CD4-positive, alpha-beta T cell treated with Interleukin-12 subunit alpha and Interleukin-12 subunit beta, for 1 hour (primary cell): ENCODE data around the gene BMAL2.

Experiments used
- DNase-seq: peaks from one replicate; pipeline ENCODE4 v3.0.0-alpha.2; 2020

Gene BMAL2, protein sequence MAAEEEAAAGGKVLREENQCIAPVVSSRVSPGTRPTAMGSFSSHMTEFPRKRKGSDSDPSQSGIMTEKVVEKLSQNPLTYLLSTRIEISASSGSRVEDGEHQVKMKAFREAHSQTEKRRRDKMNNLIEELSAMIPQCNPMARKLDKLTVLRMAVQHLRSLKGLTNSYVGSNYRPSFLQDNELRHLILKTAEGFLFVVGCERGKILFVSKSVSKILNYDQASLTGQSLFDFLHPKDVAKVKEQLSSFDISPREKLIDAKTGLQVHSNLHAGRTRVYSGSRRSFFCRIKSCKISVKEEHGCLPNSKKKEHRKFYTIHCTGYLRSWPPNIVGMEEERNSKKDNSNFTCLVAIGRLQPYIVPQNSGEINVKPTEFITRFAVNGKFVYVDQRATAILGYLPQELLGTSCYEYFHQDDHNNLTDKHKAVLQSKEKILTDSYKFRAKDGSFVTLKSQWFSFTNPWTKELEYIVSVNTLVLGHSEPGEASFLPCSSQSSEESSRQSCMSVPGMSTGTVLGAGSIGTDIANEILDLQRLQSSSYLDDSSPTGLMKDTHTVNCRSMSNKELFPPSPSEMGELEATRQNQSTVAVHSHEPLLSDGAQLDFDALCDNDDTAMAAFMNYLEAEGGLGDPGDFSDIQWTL

GRCh38 chr12:27332714-27333402 is at the start of gene BMAL2:
BMAL2 (plus strand) TSS chr12:27332836; CDS start chr12:27333073, 237 bp downstream.
- peak; percentile 17 for DNase-seq

DNA sequence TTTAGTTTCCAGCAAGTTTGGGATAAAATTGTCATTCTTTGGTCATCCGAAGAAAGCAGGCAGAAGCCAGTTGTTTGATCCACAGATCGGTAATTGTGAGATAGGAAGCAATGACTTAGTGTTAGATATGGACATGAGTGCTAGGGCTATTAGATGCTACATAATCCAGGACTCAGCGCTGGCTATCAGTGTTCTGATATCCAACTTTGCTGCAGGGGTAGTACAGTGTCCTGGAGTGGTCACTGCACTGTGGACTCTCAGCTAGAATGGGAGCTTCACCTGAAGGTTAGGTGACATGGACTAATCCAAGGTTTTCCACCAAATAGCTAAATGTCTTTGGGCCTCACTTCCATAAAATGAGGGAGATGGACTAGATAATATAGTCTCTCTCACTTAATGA is 48.6 kb upstream of the BMAL2 start:
- DNase-seq = no peak

DNA sequence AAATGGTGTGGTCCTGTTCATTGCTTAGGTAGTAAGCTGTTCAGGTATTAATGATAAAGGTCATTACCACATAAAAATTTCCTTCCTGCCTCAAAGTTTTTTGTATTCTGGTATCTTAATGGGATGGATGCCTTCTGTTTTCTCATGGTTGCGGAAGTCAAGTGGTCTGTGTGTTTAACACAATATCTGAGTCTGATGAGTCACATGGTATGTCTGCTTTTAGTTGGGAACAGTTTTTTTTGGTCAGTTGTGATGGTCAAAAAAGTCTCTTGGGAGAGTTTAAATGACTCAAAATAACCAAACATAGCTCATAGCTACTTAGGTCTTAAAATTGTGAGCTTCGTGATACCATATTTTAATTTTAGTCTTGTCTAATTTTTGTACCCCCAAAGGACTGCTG is 47.9 kb upstream of the BMAL2 start:
- no peak for DNase-seq

DNA sequence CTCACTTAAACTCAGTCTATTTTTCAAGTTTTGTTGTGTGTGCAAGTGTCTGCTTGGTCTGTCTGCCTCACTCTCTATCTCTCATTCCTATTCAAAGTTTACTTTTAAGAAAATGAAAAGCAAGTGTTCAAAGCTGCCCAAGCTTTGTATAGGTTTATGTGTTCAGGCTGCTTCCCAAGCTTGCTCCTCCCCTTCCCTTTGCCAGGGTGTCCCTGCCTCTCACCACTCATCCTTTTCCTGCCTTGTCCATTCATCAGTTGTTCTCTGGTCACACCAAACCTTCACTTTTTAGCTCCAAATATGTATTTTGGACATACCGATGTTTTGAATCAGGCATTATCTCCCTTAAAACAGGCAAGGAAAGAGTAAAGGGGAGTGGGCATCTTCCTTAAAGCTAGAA is 47.2 kb upstream of the BMAL2 start:
- DNase-seq = no peak

GRCh38 chr12:27289414-27289813 is 43.2 kb upstream of the BMAL2 start:
- DNase-seq = no peak

- no peak for DNase-seq
These were observed 42.0 kb upstream of the BMAL2 start for GRCh38 chr12:27290501-27291168.

GRCh38 chr12:27291862-27292261 is 40.8 kb upstream of the BMAL2 start:
- no peak for DNase-seq

DNA sequence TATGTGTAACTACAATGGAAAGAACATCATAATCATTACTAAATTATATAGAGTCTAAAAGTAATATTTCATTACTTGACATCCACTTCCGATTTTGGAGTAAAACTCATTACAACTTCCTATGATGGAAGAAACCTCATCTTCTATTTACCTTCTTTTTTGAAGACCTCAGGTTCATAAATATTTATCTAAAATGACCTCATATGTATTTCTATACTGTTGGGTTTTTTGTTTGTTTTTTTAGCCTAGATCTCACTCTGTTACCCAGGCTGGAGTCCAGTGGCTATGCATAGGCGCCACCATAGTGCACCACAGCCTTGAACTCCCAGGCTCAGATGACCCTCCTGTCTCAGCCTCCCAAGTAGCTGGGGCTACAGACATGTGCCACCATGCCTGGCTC is 39.9 kb upstream of the BMAL2 start:
- DNase-seq = no peak

- no peak for DNase-seq
These were observed 39.2 kb upstream of the BMAL2 start for GRCh38 chr12:27293463-27293862.

DNA sequence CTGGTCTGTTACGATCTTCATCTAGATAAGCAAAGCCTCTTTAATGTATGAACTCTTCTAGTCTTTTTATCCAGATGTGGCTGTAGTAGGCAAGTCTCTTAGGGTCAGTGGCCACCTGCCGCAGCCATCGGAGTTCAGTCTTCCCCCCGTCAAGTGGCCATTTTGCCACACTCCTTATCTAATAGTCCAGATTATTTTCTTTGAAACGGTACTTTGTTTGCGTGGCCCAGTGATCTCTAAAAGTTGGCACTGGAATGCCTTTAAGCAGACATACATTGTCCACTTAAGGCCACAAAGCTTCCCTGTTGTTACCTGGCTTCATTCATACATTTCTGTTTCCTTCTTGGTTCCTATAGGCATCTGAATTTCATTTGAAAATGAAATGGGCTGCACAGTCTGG is 36.0 kb upstream of the BMAL2 start:
- DNase-seq = no peak

- no peak for DNase-seq
These were observed 35.1 kb upstream of the BMAL2 start for GRCh38 chr12:27297566-27297965.

DNA sequence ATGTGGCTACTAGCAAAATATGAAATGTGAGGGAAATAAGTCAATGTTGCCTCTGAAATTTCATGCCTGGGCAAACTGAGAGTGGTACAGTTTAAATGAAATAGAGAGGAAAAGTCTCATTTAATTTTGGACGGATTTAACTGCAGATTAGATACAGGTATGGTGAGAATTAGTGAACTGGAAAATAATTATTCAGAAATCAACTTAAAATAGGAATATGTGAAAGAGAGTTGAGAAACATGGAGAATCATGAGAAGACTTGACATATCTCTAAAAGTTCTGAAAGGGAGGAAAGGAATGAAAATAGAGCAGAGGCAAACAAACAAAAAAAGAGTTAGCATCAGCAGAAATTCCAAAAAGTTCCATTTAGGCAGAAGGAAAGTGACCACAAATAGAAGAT is 33.5 kb upstream of the BMAL2 start:
- DNase-seq = no peak

DNA sequence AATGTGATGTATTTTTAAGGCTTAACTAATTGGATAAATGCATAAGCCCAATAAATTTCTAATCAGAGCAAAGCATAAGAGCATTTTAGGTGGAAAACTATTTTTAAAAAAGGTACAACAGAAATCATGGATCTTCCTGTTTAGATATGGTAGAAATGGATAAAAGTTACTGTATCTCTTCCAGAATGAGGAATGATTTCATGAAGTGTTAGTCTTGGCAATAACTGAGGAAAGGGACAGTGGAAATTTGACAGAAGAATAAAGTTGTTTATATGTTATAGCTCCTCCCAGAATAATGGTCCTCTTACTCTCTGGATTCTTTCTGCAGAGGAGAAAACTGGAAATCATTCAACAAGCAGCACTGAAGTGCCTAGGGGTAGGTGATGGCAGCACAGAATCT is 32.4 kb upstream of the BMAL2 start:
- DNase-seq = no peak

DNA sequence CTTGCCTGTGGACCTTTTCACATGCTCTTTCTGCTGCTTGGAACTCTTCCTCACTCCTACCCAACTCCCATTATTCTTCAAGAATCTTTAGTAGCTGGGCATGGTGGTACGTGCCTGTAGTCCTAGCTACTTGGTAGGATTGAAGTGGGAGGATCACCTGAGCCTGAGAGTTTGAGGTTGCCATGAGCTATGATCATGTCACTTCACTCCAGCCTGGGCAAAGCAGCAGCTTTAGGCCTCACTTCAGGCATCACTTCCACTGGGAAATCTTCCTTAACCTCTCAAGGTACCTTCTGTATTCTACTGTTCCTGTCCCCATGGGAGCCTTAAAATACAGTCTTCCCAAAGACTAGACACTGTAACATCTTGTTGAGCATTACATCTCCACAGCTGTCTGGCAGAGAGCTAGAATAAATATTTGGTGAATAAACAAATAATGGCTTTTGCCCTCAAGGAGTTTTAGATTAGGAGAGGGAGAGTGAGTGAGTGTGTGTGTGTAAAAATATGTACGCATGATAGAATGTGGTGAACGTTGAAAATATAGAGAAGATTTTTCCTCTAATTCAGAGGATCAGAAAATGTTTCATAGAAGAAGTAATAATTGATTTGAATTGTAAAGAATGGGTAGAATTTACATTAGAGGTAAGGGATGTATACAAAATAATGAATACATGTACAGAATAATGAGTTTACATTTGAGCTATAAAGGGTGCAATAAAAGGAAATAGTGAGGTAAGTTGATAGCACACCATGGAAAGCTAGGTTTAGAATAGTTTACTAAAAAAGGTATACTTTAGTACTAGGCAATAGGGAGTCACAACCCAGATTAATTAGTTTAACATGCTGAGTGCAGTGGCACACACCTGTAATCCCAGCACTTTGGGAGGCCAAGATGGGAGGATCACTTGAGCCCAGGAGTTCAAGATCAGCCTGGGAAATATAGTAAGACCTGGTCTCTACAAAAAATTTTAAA is 29.2 kb upstream of the BMAL2 start:
- no peak for DNase-seq

- DNase-seq = no peak
These were observed 27.8 kb upstream of the BMAL2 start for GRCh38 chr12:27304856-27305255.

GRCh38 chr12:27305673-27306456 is 26.8 kb upstream of the BMAL2 start:
- peak; percentile 47 for DNase-seq

- no peak for DNase-seq
These were observed 23.2 kb upstream of the BMAL2 start for GRCh38 chr12:27309293-27309994.

DNA sequence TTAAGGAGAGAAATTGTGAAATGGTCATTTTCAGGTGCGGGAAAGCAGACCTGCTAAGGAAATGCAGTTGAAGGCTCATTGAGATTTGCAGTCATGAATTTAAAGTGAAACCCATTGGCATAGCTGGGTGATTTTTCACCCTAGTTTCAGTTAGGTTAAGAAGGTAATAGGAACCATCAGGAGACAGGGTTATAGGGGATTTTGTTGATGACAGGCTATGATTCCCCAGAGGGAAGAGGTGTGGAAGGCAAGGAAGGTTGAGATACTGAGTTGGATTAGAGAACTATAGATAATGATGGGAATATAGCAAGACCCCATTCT is 22.7 kb upstream of the BMAL2 start:
- DNase-seq = no peak

- DNase-seq = no peak
These were observed 15.7 kb upstream of the BMAL2 start for GRCh38 chr12:27316947-27317346.

- no peak for DNase-seq
These were observed 13.2 kb upstream of the BMAL2 start for GRCh38 chr12:27319409-27319808.

DNA sequence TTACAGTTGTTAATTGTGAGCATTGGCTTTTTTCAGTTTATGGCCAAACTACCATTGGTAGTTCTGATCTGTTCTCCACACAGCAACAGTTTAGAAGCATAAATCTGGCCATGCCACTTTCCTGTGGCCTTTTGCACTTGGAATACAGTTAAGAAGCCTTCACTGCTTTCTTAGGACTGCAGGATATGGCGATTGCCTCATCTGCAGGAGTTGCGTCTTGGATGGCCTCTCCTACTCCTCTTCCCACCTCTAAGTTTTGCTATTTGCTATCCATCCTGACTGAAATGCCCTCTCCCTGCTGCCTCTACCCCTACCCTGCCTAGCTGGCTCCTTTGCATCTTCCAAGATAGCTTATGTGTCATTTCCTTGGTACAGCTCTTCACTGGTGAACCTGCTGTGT is 12.8 kb upstream of the BMAL2 start:
- DNase-seq = no peak
